K562 (cell line): Measurements from ENCODE around the gene FGD6. TPM values are rescaled to one million over a fixed set of nuclear protein-coding genes. Genes with fewer than 3 reads are reported as not detected.
"Not testable (repeated sequence)": the region's sequence is repeated elsewhere in the genome, so short reads cannot be mapped to it uniquely, and the experiment has no call there.

Experiments
- ATAC-seq: fragments of 200-7000 bp; cut with Tn5 transposase; 3 replicates; pipeline ENCODE4 v1.9.1; 2020; ENCODE audit warnings: moderate library complexity
- BruUV-seq: library from RNA; stranded (reverse); fragments of 400-500 nt; replicated peaks from 2 replicates; lab custom pipeline; 2021; lab: Mats Ljungman, UMichigan
- CTCF ChIA-PET: fragments of 300-600 bp; formaldehyde crosslinking; extraction: SDS; loops from one replicate; lab custom pipeline; 2021; ENCODE audit warnings: low intra/inter-chr PET ratio; lab: Yijun Ruan, JAX
- POLR2A ChIA-PET: fragments of 300-600, 350-650 bp; sonication (Branson Sonifier 250); formaldehyde crosslinking; extraction: SDS; loops from one replicate; lab custom pipeline; 2021; ENCODE audit warnings: antibody characterized with exemption, inconsistent platforms; lab: Yijun Ruan, JAX
- DNase-seq, 4 experiments: peaks; one replicate each; pipeline versions ENCODE4 v3.0.0 to v3.0.0-alpha.2; 2011 to 2018; ENCODE audit warnings: low spot score in 3 of 4, mixed read lengths in 3 of 4; ENCODE audit errors: extremely low read depth in 1 of 4
- FAIRE-seq: peaks from 2 replicates; lab custom pipeline; 2011; peaks lifted over from hg19 to GRCh38; lab: Jason Lieb, UNC
- H2AFZ ChIP-seq: 2 replicates; pipeline ENCODE4 v1.6.0; 2011; ENCODE audit warnings: low read depth, low read length, control low read depth, inconsistent platforms
- H3K27ac ChIP-seq: fragments of 200-600 bp; 3 replicates; pipeline ENCODE4 v1.8.0; 2011; ENCODE audit warnings: low read depth, mild to moderate bottlenecking, control low read depth, inconsistent platforms, low read length, moderate library complexity, mixed read lengths; ENCODE audit errors: extremely low read depth
- H3K27me3 ChIP-seq, 2 experiments: fragments of 300-600 bp in 1 of 2; 2 replicates in 1 of 2; 3 replicates in 1 of 2; pipeline versions ENCODE4 v1.6.0 to v1.8.0; 2011; ENCODE audit warnings: inconsistent platforms in 2 of 2, low read length in 2 of 2, mild to moderate bottlenecking in 1 of 2, mixed read lengths in 1 of 2, moderate library complexity in 1 of 2; ENCODE audit not compliant: control insufficient read depth in 2 of 2, insufficient read depth in 2 of 2
- H3K36me3 ChIP-seq: fragments of 300-600 bp; 3 replicates; pipeline ENCODE4 v1.8.0; 2011; ENCODE audit warnings: mild to moderate bottlenecking, low read length, inconsistent platforms; ENCODE audit not compliant: control insufficient read depth, insufficient read depth
- H3K4me1 ChIP-seq, 2 experiments: fragments of 200-600 bp in 1 of 2; replicated peaks in 1 of 2; 2 replicates in 1 of 2; 3 replicates in 1 of 2; pipeline versions ENCODE4 v1.5.1 to v1.8.0; 2011; ENCODE audit warnings: inconsistent platforms in 2 of 2, low read length in 2 of 2, mild to moderate bottlenecking in 1 of 2, mixed read lengths in 1 of 2, moderate library complexity in 1 of 2; ENCODE audit not compliant: control insufficient read depth in 2 of 2, insufficient read depth in 2 of 2
- H3K4me2 ChIP-seq: 2 replicates; pipeline ENCODE4 v1.6.1; 2011; ENCODE audit warnings: low read length, control low read depth, inconsistent platforms, mixed read lengths; ENCODE audit not compliant: insufficient read depth
- H3K4me3 ChIP-seq: fragments of 200-600 bp; sonication (generic), shearing (Covaris generic); 2 replicates; pipeline ENCODE4 v1.5.1; 2016; ENCODE audit warnings: control low read depth, inconsistent platforms
- H3K79me2 ChIP-seq: fragments of 200-600 bp; 3 replicates; pipeline ENCODE4 v1.8.0; 2011; ENCODE audit warnings: low read length, inconsistent platforms; ENCODE audit not compliant: control insufficient read depth, insufficient read depth
- H3K9ac ChIP-seq, 2 experiments: 2 replicates each; pipeline versions ENCODE4 v1.6.0 to v1.6.1; 2011; ENCODE audit warnings: low read depth in 2 of 2, low read length in 2 of 2, control low read depth in 1 of 2, inconsistent platforms in 1 of 2, mild to moderate bottlenecking in 1 of 2, mixed read lengths in 1 of 2; ENCODE audit not compliant: insufficient read depth in 1 of 2
- H3K9me1 ChIP-seq: one replicate; pipeline ENCODE4 v1.6.0; 2011; ENCODE audit warnings: inconsistent platforms, mild to moderate bottlenecking, low read length, moderate library complexity; ENCODE audit not compliant: control insufficient read depth, insufficient read depth
- H3K9me3 ChIP-seq: replicated peaks from 2 replicates; pipeline ENCODE4 v1.5.1; 2011; ENCODE audit warnings: low read depth, low read length, inconsistent platforms; ENCODE audit not compliant: control insufficient read depth, insufficient read depth
- H4K20me1 ChIP-seq: replicated peaks from 2 replicates; pipeline ENCODE4 v1.6.1; 2011; ENCODE audit warnings: low read length, inconsistent platforms, mixed read lengths; ENCODE audit not compliant: control insufficient read depth, insufficient read depth
- CCNT2 ChIP-seq: IDR thresholded peaks from 2 replicates; pipeline ENCODE4 v1.6.1; 2011; ENCODE audit warnings: borderline replicate concordance, low read depth, mild to moderate bottlenecking, moderate library complexity, mixed read lengths, low read length; ENCODE audit not compliant: insufficient read length; ENCODE audit errors: extremely low read depth
- FOXA1 ChIP-seq: fragments of 450-650 bp; IDR thresholded peaks from 2 replicates; pipeline ENCODE4 v1.6.1; 2016; ENCODE audit warnings: mild to moderate bottlenecking, borderline replicate concordance
- GABPB2 ChIP-seq: fragments of 250-450 bp; sonication (Bioruptor Pico); conservative IDR thresholded peaks from 2 replicates; pipeline ENCODE4 v1.5.1; 2021; ENCODE audit warnings: mild to moderate bottlenecking
- MAFG ChIP-seq: fragments of 450-650 bp; conservative IDR thresholded peaks from 2 replicates; pipeline ENCODE4 v1.6.1; 2016; ENCODE audit warnings: missing genetic modification characterization, missing compliant biosample characterization
- MCM5 ChIP-seq: fragments of 450-650 bp; IDR thresholded peaks from 2 replicates; pipeline ENCODE4 v1.6.1; 2016; ENCODE audit warnings: low read depth
- MEF2A ChIP-seq: IDR thresholded peaks from 2 replicates; pipeline ENCODE4 v1.6.1; 2011; ENCODE audit warnings: low read depth, mild to moderate bottlenecking, low read length, moderate library complexity; ENCODE audit not compliant: control insufficient read depth
- NKRF ChIP-seq: fragments of 450-650 bp; IDR thresholded peaks from 2 replicates; pipeline ENCODE4 v1.6.1; 2016; ENCODE audit warnings: borderline replicate concordance
- NR0B1 ChIP-seq: fragments of 450-650 bp; IDR thresholded peaks from one replicate; pipeline ENCODE4 v1.6.1; 2018; ENCODE audit warnings: mild to moderate bottlenecking, moderate library complexity; ENCODE audit not compliant: partially characterized antibody
- ZFP30 ChIP-seq: fragments of 250-450 bp; sonication (Bioruptor Pico); IDR thresholded peaks from 2 replicates; pipeline ENCODE4 v1.8.0; 2022; ENCODE audit warnings: moderate library complexity, mild to moderate bottlenecking, inconsistent platforms, borderline replicate concordance
- WGBS: fragments of 100-300 bp; shearing (Covaris generic); methylation state at CpG from one replicate; pipeline ENCODE4 v1.1.6; 2016; ENCODE audit warnings: low coverage, mixed read lengths; ENCODE audit not compliant: insufficient coverage; ENCODE audit errors: missing lambda C conversion rate; 5-methylcytosine and 5-hydroxymethylcytosine counted together
- in situ Hi-C: fragments of 300-500 bp; cut with MboI; formaldehyde crosslinking; loops from 4 replicates; pipeline ENCODE4 v1.15.0; 2018; ENCODE audit warnings: inconsistent platforms, mixed read lengths
- intact Hi-C: fragments of 100-400 bp; cut with micrococcal nuclease; formaldehyde crosslinking; loops from 2 replicates; pipeline ENCODE4 v1.14.2; 2022
- polyA plus RNA-seq, 8 experiments: library from polyadenylated mRNA; depleted of rRNA in 4 of 8; stranded (reverse) in 5 of 8; unstranded in 3 of 8; fragments of >200 nt; fragmentation: Nextera tagmentation in 2 of 8; fragmentation: Illumina TruSeq in 1 of 8; extraction: Ambion mirVana in 2 of 8; extraction: Trizol in 1 of 8; gene quantifications; 2 replicates each; pipeline versions ENCODE4 v1.2.1 to v1.2.3, GENCODE V29; 2011 to 2014; ENCODE audit warnings: inconsistent platforms in 1 of 8, missing spikeins in 1 of 8
- total RNA-seq, 7 experiments: library from RNA; depleted of rRNA in 6 of 7; stranded (reverse); fragments of >200 nt in 6 of 7; fragmentation: Illumina TruSeq in 2 of 7; extraction: Trizol in 2 of 7; gene quantifications; 2 replicates each; pipeline versions ENCODE4 v1.2.1 to v1.2.3, GENCODE V29; 2011 to 2021; ENCODE audit warnings: low replicate concordance in 1 of 7

The FGD6 gene
- total and polyA plus RNA-seq, 9 of the 15 experiments (the other 6 are each of a cell fraction or from before 2014, with no cell fraction given): 1.5 to 11.1 (median 5.8) TPM

- peaks cover 4% of the 10 kb centered on the region; the same call in 2 of the 3 replicates for H3K36me3 ChIP-seq
- no peak for FAIRE-seq
Observed at GRCh38 chr12:95237315-95237714, 20.0 kb upstream of the FGD6 start.

GRCh38 chr12:95235621-95236020 lies 18.4 kb upstream of the FGD6 start:
- peaks cover 43% of the 10 kb centered on the region for H3K79me2 ChIP-seq
- ATAC-seq, H2AFZ ChIP-seq, DNase-seq, BruUV-seq, H3K9me3 ChIP-seq, H3K4me1 ChIP-seq, FAIRE-seq, H3K36me3 ChIP-seq, H3K27me3 ChIP-seq, CTCF ChIA-PET, intact Hi-C loops, H3K9me1 ChIP-seq, POLR2A ChIA-PET, H3K4me3 ChIP-seq, H4K20me1 ChIP-seq, H3K4me2 ChIP-seq, in situ Hi-C loops, H3K27ac ChIP-seq, H3K9ac ChIP-seq: not testable (repeated sequence)
- 100% methylated on average over 2 of the region's 31 CpGs for WGBS

More at GRCh38 chr12:95237315-95237714, 20.0 kb upstream of the FGD6 start:
- Histone ChIP-seq H3K9ac (no peak overlapping the region), H4K20me1 (no peaks in the 10 kb centered on the region), H3K9me3 (no peaks in the 10 kb centered on the region), H3K79me2 (peaks cover 37% of the 10 kb centered on the region), H2AFZ (no peak overlapping the region), H3K9me1 (no peaks in the 10 kb centered on the region), H3K4me2 (no peak overlapping the region), H3K27ac (no peak overlapping the region), H3K27me3 (no peaks in the 10 kb centered on the region), H3K4me3 (no peak overlapping the region), H3K4me1 (peaks cover 0 to 3% of the 10 kb centered on the region in 2 experiments; a peak in 2 of 5 replicates)
- in situ Hi-C loops (no loop called here), intact Hi-C loops (no loop called here)
- POLR2A ChIA-PET: no interaction called here
- DNase-seq: no peak
- 36% methylated on average over 1 of the region's 1 CpG for whole genome bisulfite sequencing
- BruUV-seq: no TSS peak
- CTCF ChIA-PET: no interaction called here
- TF ChIP-seq NKRF (no peak), MEF2A (no peak), MCM5 (no peak), NR0B1 (no peak), ZFP30 (no peak), FOXA1 (no peak), CCNT2 (no peak), GABPB2 (CRISPR knock-in tag) (no peak), MAFG (tag) (no peak)
- ATAC-seq: no peak
